ENCODE data around the gene RPL38.

Gene RPL38

DNA sequence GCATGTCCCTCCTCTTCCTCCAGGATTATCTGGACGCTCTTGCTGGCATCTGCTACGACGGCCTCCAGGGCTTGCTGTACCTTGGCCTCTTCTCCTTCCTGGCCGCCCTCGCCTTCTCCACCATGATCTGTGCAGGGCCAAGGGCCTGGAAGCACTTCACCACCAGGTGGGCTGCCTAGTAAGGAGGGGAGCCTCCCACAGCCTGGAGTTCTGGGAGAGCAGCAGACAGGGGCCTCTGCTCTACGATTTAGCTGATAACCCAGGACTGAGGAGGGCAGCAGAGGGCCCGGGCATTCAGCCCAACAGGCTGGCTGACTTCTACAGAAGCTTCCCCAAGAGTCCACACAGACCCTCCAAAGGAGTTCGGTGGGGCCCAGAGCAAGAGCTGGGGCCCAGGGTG lies 48.7 kb downstream of the RPL38 start:
- DNase-seq = no peak

DNA sequence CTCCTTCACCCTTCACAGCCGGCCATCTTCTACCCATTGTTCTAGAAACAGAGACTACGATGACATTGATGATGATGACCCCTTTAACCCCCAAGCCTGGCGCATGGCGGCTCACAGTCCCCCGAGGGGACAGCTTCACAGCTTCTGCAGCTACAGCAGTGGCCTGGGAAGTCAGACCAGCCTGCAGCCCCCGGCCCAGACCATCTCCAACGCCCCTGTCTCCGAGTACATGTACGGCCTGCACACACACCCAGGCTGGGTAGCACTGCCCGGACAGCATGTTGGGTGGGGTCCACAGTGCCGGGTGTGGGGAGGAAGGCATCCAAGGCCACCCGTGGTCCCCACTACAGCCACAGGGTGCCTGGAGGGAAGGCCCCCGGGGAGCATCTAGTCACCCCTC lies 49.6 kb downstream of the RPL38 start:
- no peak for DNase-seq

DNA sequence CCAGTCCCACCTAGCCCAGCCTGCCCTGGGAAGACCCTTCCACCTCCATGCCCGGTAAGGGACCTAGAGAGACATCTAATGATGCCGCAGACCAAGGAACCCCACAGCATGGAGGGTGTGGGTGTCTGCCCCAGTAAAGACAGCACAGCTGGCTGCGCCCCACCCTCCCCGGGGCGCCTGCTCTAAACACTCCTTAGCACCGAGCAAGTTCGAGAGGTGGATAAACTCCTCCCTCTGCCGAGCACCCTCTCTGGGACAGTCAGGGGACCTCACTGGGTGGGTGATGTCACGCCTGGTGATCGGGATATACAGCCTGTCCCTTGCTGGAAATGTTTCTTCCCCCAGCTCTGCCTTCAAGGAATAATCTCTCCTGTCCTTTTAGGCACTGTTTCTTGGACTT lies 53.8 kb downstream of the RPL38 start:
- no peak for DNase-seq

DNA sequence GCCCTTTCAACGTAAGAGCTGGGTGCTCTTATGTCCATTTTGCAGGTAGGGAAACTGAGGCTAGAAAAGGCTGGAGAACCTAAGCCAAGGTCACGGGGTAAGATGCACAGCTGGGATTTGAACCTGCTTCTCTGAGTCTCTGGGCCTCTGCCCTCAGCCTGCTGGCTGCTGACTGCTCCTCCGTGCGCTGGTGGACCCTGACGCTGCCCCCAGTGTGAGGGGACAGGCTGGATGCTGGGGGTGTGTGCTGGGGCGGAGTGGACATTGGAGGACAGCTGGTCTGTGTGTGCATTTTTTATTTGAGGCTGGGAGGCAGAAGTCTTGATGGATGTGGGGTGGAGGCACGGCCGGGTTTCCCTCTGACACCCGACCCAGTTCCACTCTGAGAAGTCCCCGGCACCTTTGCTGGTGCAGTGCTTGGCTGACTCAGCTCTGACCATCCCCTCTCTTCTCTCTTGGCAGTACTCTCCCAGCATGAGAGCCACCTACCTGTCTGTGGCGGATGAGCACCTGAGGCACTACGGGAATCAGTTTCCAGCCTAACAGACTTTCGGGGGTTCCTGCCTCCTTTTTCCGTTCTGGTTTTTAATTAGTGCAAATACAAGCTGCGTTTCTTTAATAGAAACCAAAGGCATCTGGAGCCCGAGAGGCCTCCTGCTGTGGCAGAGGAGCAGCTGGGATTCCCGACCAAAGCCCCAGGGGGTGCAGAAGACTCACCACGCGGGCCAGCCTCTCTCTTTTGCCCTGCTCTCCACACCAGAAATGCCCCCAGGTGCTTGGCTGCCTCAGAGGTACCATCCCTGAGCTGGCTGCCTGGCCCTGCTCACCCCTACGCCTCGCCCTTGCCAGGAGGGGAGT lies 56.4 kb downstream of the RPL38 start:
- DNase-seq = peak; percentile 77
